Common myeloid progenitor, CD34-positive (primary cell): ENCODE measurements around the gene GPBP1.
"Not testable (repeated sequence)": the region's sequence is repeated elsewhere in the genome, so short reads cannot be mapped to it uniquely, and the experiment has no call there.

Experiments used
- CTCF ChIA-PET: fragments of 350-600 bp; sonication (Branson Sonifier 250); formaldehyde crosslinking; loops from one replicate; lab custom pipeline; 2021; ENCODE audit warnings: antibody characterized with exemption; lab: Charles Lee
- POLR2A ChIA-PET: fragments of 350-600 bp; sonication (Branson Sonifier 250); formaldehyde crosslinking; loops from one replicate; lab custom pipeline; 2021; ENCODE audit warnings: antibody characterized with exemption; lab: Charles Lee
- DNase-seq, 3 donors: peaks; one replicate each; pipeline versions ENCODE4 v3.0.0 to v3.0.0-alpha.2; 2013
- H3K27ac ChIP-seq, 2 experiments: 1 replicate in 1 of 2; 2 replicates in 1 of 2; pipeline ENCODE4 v1.7.0; 2013; ENCODE audit warnings: inconsistent platforms in 2 of 2, low read length in 2 of 2, mild to moderate bottlenecking in 2 of 2, low read depth in 1 of 2, moderate library complexity in 1 of 2; ENCODE audit not compliant: severe bottlenecking in 2 of 2, insufficient read depth in 1 of 2, poor library complexity in 1 of 2
- H3K27me3 ChIP-seq, 5 experiments: replicated peaks in 2 of 5; 1 replicate in 3 of 5; 2 replicates in 2 of 5; pipeline versions ENCODE4 v1.6.1 to v1.7.0; 2013; ENCODE audit warnings: low read length in 4 of 5, mild to moderate bottlenecking in 2 of 5, moderate library complexity in 2 of 5, inconsistent platforms in 1 of 5; ENCODE audit not compliant: insufficient read depth in 5 of 5, control insufficient read depth in 4 of 5
- H3K36me3 ChIP-seq, 4 experiments: 1 replicate in 2 of 4; 2 replicates in 2 of 4; pipeline versions ENCODE4 v1.6.1 to v1.7.0; 2013; ENCODE audit warnings: low read length in 3 of 4, control low read depth in 1 of 4, mild to moderate bottlenecking in 1 of 4; ENCODE audit not compliant: control insufficient read depth in 4 of 4, insufficient read depth in 4 of 4
- H3K4me1 ChIP-seq, 4 experiments: 1 replicate in 3 of 4; 2 replicates in 1 of 4; pipeline versions ENCODE4 v1.6.1 to v1.7.1; 2013; ENCODE audit warnings: low read length in 3 of 4, mild to moderate bottlenecking in 3 of 4, control low read depth in 1 of 4, inconsistent platforms in 1 of 4, moderate library complexity in 1 of 4; ENCODE audit not compliant: control insufficient read depth in 4 of 4, insufficient read depth in 4 of 4; ENCODE audit errors: control extremely low read depth in 1 of 4
- H3K4me3 ChIP-seq, 7 experiments: 1 replicate in 4 of 7; 2 replicates in 3 of 7; pipeline versions ENCODE4 v1.5.1 to v1.7.0; 2013; ENCODE audit warnings: mild to moderate bottlenecking in 7 of 7, low read length in 6 of 7, moderate library complexity in 6 of 7, inconsistent platforms in 2 of 7, low read depth in 2 of 7, control low read depth in 1 of 7; ENCODE audit not compliant: insufficient read depth in 4 of 7, control insufficient read depth in 1 of 7; ENCODE audit errors: extremely low read depth in 1 of 7
- H3K9me3 ChIP-seq, 5 experiments: 1 replicate in 4 of 5; 2 replicates in 1 of 5; pipeline versions ENCODE4 v1.6.1 to v1.7.1; 2013; ENCODE audit warnings: low read length in 4 of 5, mild to moderate bottlenecking in 2 of 5, inconsistent platforms in 1 of 5, low read depth in 1 of 5, moderate library complexity in 1 of 5; ENCODE audit not compliant: control insufficient read depth in 4 of 5, insufficient read depth in 2 of 5; ENCODE audit errors: control extremely low read depth in 1 of 5
- WGBS: methylation state at CpG from one replicate; pipeline ENCODE4 v1.1.5; 2013; ENCODE audit not compliant: insufficient coverage; 5-methylcytosine and 5-hydroxymethylcytosine counted together

The GPBP1 gene

DNA sequence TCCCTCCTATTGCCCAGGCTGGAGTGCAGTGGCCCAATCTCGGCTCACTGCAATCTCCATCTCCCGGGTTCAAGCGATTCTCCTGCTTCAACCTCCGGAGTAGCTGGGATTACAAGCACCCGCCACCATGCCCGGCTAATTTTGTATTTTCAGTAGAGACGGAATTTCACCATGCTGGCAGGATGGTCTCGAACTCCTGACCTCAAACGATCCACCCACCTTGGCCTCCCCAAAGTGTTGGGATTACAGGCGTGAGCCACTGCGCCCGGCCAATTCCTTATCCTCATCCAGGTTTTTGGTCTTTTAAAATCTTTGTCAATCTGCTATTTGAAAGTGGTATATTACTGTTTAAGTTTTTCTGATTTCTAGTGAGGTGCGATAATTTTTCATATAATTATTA lies 3.7 kb upstream of the GPBP1 start:
- H3K27ac ChIP-seq, DNase-seq, H3K36me3 ChIP-seq, CTCF ChIA-PET, H3K27me3 ChIP-seq, H3K4me3 ChIP-seq, H3K9me3 ChIP-seq, POLR2A ChIA-PET: not testable (repeated sequence)
- peaks cover 11 to 28% (median 17%) of the 10 kb centered on the region in 4 experiments for H3K4me1 ChIP-seq
- 96% methylated on average over 9 of the region's 13 CpGs for WGBS

DNA sequence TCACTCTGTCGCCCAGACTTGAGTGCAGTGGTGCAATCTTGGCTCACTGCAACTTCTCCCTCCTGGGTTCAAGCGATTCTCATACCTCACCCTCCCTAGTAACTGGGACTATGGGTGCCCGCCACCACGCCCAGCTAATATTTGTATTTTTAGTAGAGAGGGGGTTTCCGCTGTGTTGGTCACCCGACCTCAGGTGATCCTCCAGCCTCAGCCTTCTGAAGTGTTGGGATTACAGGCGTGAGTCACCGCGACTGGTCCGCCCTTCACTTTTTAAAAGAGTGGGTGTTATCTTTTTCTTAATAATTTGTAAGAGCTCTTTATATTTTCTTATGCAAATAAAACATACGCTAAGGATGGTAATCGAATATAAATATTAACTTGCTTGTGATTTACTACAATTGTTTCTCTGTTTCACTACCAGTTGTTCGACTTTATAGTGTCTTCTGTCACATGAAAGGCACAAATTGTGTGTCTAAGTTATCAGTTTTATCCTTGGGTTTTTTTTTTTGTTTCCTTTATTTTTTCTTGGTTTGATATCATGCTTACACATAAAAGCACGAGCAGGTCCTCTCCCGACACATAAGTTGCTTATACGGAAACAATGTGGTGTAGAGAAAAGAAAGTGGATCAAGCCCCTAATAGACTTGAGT lies 1.9 kb upstream of the GPBP1 start:
- no peaks in the 10 kb centered on the region for H3K27me3 ChIP-seq
- H3K9me3 ChIP-seq: no peaks in the 10 kb centered on the region
- peaks cover 15 to 34% (median 28%) of the 10 kb centered on the region in 4 experiments for H3K4me1 ChIP-seq
- DNase-seq: peak in 2 of 3 donors; percentile 65 to 71
- peak overlapping the region in 6 of 7 experiments; percentile 73 to 99 (median 91) for H3K4me3 ChIP-seq
- WGBS: no CpG with 5 or more reads among the region's 16 CpGs
- peak overlapping the region; percentile 96 to 99 for H3K27ac ChIP-seq
- ChIA-PET POLR2A (no interaction called here), CTCF (interaction anchor here (1.2 to 1.5 kb wide), 2 partner anchors 11 to 23 kb away, joined by 3 read pairs; no protein-coding TSS in a partner anchor)
- H3K36me3 ChIP-seq: peaks cover 0 to 4% (median 0%) of the 10 kb centered on the region in 4 experiments

DNA sequence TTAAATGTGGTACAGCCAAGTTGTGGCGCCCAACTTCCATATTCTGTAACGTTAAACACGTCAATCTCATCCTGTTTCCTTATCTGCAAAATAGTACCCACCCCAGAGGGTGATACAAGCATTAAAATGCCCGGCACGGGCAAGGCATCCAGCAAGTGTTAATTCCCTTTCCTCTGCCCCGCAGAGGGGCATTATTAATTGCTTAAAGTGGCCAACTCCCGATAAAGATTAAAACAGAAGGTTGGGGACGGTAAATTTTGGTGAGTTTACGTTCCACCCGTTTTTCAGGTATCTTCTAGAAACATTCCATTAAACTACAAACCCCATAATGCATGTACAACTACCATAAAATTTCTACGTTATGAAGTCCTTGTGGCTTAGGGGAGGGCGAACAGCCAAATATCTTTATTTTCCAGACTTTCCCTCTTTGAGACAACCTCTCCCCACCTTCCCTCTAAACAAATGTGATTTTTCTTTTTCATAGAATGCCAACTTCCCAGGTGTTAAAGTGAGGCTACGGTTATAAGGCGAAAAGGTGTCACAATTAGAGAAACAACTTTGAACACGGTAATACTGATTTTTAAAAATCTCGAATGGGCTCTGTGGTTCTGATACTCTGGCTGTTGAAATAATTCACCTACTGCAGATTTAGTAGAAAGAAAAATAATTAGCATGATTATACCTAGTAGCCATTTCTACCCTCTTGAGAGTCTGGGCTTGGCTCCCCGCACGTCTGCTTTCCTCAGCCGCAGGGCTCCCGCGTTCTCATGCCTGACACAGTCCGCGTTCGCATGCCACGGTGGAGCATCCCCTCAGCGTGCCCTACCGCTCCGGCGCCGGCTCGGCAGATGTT lies 1.2 kb upstream of the GPBP1 start:
- ChIA-PET CTCF (interaction anchor here (0.7 to 1.5 kb wide), 5 partner anchors 9 to 222 kb away, joined by 3 to 4 read pairs (median 3); no protein-coding TSS in a partner anchor), POLR2A (interaction anchor here (0.8 to 1.0 kb wide), 2 partner anchors 37 to 43 kb away, joined by 3 read pairs; no protein-coding TSS in a partner anchor)
- no peaks in the 10 kb centered on the region for H3K9me3 ChIP-seq

DNA sequence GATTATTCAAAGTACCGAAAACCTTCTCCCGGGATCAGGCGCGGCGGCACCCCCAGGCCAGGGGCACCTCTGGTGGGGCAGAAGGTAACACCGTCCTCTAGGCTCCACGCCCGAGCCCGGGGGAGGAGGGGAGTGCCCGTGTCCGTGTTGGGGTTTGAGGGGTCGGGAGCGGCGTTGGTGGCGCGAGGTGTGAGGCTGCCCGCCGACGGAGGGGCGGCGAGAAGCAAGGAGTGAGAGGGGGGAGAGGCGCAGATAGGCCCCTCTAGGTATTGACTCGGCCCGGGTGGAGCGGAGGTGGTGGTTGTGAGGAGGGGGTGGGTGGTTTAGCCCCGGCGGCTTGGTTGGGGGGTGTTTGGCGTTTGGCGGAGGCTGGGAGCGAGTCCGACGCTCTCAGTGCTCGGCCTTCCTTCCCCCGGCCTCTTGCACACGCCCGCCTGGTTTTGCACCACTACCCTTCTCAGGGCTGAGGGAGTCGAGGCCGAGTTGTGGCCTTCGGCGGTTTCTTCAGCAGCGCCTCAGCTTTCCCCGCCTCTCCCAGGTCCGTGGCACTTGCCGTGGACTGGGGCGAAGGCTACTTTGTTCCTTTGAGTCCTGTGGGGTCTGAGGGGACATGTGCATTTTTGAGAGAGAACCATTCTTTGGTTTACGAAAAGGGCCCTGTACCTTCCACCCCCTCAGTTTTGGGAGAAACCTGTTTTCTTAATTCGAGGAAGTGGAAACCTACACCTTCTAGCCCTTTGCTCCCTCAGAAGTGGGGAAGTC lies 450 bp downstream of the GPBP1 start:
- H3K9me3 ChIP-seq: no peaks in the 10 kb centered on the region
- peak overlapping the region; percentile 78 to 100 (median 99) for H3K4me3 ChIP-seq
- CTCF ChIA-PET: interaction anchor here (0.8 to 1.3 kb wide), 4 partner anchors 11 to 223 kb away, joined by 3 read pairs; no protein-coding TSS in a partner anchor
- POLR2A ChIA-PET: interaction anchor here (1.0 kb wide), 1 partner anchor 35 kb away, joined by 3 read pairs; no protein-coding TSS in a partner anchor
- peaks cover 28 to 56% (median 42%) of the 10 kb centered on the region in 4 experiments for H3K4me1 ChIP-seq
- H3K27ac ChIP-seq: peak overlapping the region; percentile 99
- no peaks in the 10 kb centered on the region for H3K27me3 ChIP-seq
- WGBS: 0% methylated on average over 29 of the region's 47 CpGs
- H3K36me3 ChIP-seq: peaks cover 0 to 8% (median under 1%) of the 10 kb centered on the region in 4 experiments
- no peak for DNase-seq

More for the DNA sequence above, 1.2 kb upstream of the GPBP1 start:
- Histone ChIP-seq H3K27ac (peak overlapping the region; percentile 96 to 99), H3K4me1 (peaks cover 15 to 40% (median 33%) of the 10 kb centered on the region in 4 experiments), H3K27me3 (no peaks in the 10 kb centered on the region), H3K4me3 (peak overlapping the region; percentile 67 to 99 (median 87)), H3K36me3 (peaks cover 0 to 4% (median 0%) of the 10 kb centered on the region in 4 experiments)
- WGBS: 0% methylated on average over 20 of the region's 31 CpGs
- DNase-seq: peak; percentile 70 to 81 (median 77)

DNA sequence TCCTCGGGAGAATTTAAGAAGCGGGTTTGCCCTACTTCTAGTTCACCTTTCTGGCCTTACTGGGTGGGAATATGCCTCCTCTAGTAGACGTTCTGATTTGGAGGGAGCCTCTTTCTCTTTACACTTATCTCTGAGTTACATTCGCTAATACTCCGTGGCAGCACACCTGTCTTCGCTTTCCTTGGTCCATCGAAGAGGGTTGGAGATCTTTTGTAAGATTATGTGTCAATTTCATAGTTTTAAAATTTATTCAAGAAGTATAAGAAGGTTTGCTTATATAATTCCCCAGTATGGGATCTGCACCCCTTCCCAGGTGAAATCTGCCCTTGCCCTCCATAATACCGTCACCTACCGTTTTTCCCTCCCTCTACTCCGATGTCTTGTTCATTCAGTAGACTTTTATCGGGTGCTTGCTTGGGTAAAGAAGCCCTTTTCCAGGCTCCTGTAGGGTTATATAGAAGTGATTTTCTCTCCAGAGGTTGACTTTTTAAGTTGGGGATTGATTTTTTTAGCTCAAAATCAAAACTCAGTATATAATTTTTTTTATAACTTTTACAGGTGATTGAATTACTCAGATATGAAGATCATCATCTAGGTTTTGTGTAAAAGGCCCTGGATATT lies 1.1 kb downstream of the GPBP1 start:
- H3K4me1 ChIP-seq: peaks cover 32 to 63% (median 48%) of the 10 kb centered on the region in 4 experiments
- peaks cover 0 to 8% (median under 1%) of the 10 kb centered on the region in 4 experiments for H3K36me3 ChIP-seq
- H3K27ac ChIP-seq: peak overlapping the region; percentile 99
- ChIA-PET CTCF (interaction anchor here (1.3 to 2.5 kb wide), 5 partner anchors 12 to 53 kb away, joined by 3 to 11 read pairs (median 4); no protein-coding TSS in a partner anchor), POLR2A (interaction anchor here (1.1 kb wide), 1 partner anchor 44 kb away, joined by 3 read pairs; no protein-coding TSS in a partner anchor)
- 0% methylated on average over 4 of the region's 11 CpGs for WGBS
- no peaks in the 10 kb centered on the region for H3K9me3 ChIP-seq
- H3K4me3 ChIP-seq: peak overlapping the region; percentile 78 to 100 (median 99)
- DNase-seq: no peak
- H3K27me3 ChIP-seq: no peaks in the 10 kb centered on the region
